Measurements from ENCODE around the gene LINC00237.
A peak's percentile ranks its signal among the peaks of the same experiment; 100 is the strongest.

The LINC00237 gene

GRCh38 chr20:21092806-21093205 is 13.4 kb downstream of the LINC00237 start:
- no peak for DNase-seq

GRCh38 chr20:21090721-21091120 is 15.4 kb downstream of the LINC00237 start:
- DNase-seq, result no peak

- no peak for DNase-seq
These were observed 16.0 kb downstream of the LINC00237 start for GRCh38 chr20:21090111-21090618.

GRCh38 chr20:21089391-21089790 is 16.8 kb downstream of the LINC00237 start:
- no peak for DNase-seq

- DNase-seq, result no peak
These were observed 18.2 kb downstream of the LINC00237 start for GRCh38 chr20:21087862-21088540.

GRCh38 chr20:21083825-21084325 is 22.3 kb downstream of the LINC00237 start:
- DNase-seq, result no peak

- DNase-seq, result no peak
These were observed 23.6 kb downstream of the LINC00237 start for GRCh38 chr20:21082584-21082983.

GRCh38 chr20:21077809-21078345 is 28.3 kb downstream of the LINC00237 start:
- no peak for DNase-seq

- DNase-seq, result no peak
These were observed 30.1 kb downstream of the LINC00237 start for GRCh38 chr20:21076073-21076472.

- DNase-seq, result no peak
These were observed 30.7 kb downstream of the LINC00237 start for GRCh38 chr20:21075471-21075870.

GRCh38 chr20:21074605-21075336 is 31.4 kb downstream of the LINC00237 start:
- no peak for DNase-seq

GRCh38 chr20:21067255-21067654 is 38.9 kb downstream of the LINC00237 start:
- no peak for DNase-seq

GRCh38 chr20:21064924-21065323 is 41.2 kb downstream of the LINC00237 start:
- no peak for DNase-seq

GRCh38 chr20:21063276-21063675 is 42.9 kb downstream of the LINC00237 start:
- no peak for DNase-seq

GRCh38 chr20:21053002-21053762 is 53.0 kb downstream of the LINC00237 start:
- DNase-seq, result peak; percentile 47

- no peak for DNase-seq
These were observed 53.5 kb downstream of the LINC00237 start for GRCh38 chr20:21052686-21053001.

- DNase-seq, result no peak
These were observed 53.9 kb downstream of the LINC00237 start for GRCh38 chr20:21052241-21052640.

- DNase-seq, result no peak
These were observed 55.4 kb downstream of the LINC00237 start for GRCh38 chr20:21050710-21051109.

GRCh38 chr20:21049305-21049828 is 56.8 kb downstream of the LINC00237 start:
- DNase-seq, result no peak

- DNase-seq, result no peak
These were observed 57.3 kb downstream of the LINC00237 start for GRCh38 chr20:21048841-21049273.

GRCh38 chr20:21047981-21048380 is 58.2 kb downstream of the LINC00237 start:
- DNase-seq, result no peak

- no peak for DNase-seq
These were observed 59.6 kb downstream of the LINC00237 start for GRCh38 chr20:21046413-21047070.
